Testis (tissue), 3 donors: ENCODE results near the gene SEMA5A. TPM values are rescaled to one million over a fixed set of nuclear protein-coding genes. Genes with fewer than 3 reads are reported as not detected.

Experiments used
- DNase-seq: peaks from one replicate; pipeline ENCODE4 v3.0.0-alpha.2; 2019
- H3K27ac ChIP-seq, 2 donors: fragments of 200-600 bp; sonication (generic); one replicate each; pipeline ENCODE4 v1.5.1; 2019
- H3K27me3 ChIP-seq: fragments of 200-600 bp; sonication (generic); one replicate; pipeline ENCODE4 v1.5.1; 2019
- H3K36me3 ChIP-seq: fragments of 200-600 bp; sonication (generic); one replicate; pipeline ENCODE4 v1.5.1; 2017; ENCODE audit warnings: low read depth; ENCODE audit errors: missing control alignments
- H3K4me1 ChIP-seq: fragments of 200-600 bp; sonication (generic); one replicate; pipeline ENCODE4 v1.5.1; 2019
- H3K4me3 ChIP-seq, 2 donors: fragments of 200-600 bp; sonication (generic); one replicate each; pipeline ENCODE4 v1.5.1; 2017 to 2019
- H3K9me3 ChIP-seq: fragments of 200-600 bp; sonication (generic); one replicate; pipeline ENCODE4 v1.5.1; 2017
- POLR2A ChIP-seq: fragments of 450-650 bp; IDR thresholded peaks from one replicate; pipeline ENCODE4 v1.6.1; 2017; ENCODE audit warnings: antibody characterized with exemption, mild to moderate bottlenecking, moderate library complexity
- WGBS, 2 donors: methylation state at CpG; one replicate each; pipeline ENCODE4 v1.1.5; 2018; 5-methylcytosine and 5-hydroxymethylcytosine counted together
- intact Hi-C: fragments of 100-400 bp; cut with DNase I; formaldehyde crosslinking; loops from one replicate; pipeline ENCODE4 v1.15.1; 2023; ENCODE audit warnings: low total_unique reads
- polyA plus RNA-seq: library from polyadenylated mRNA; stranded (reverse); fragments of 350-450 nt; fragmentation: Illumina TruSeq; extraction: RNeasy Lipid Tissue Mini Kit (QIAGEN cat#74804); gene quantifications from one replicate; pipeline ENCODE4 v1.2.3, GENCODE V29; 2014; ENCODE audit warnings: low read depth, low replicate concordance; ENCODE audit not compliant: insufficient read depth
- total RNA-seq, 2 donors: library from RNA; depleted of rRNA; stranded (reverse); fragments of >200 nt; gene quantifications; one replicate each; pipeline ENCODE4 v1.2.3, GENCODE V29; 2016
- TF ChIP-seq, protein P1 (sequence below), 3 experiments: fragments of 450-650 bp in 2 of 3; fragments of 200-600 bp in 1 of 3; sonication (generic) in 1 of 3; IDR thresholded peaks; one replicate each; pipeline ENCODE4 v1.5.1; 2016 to 2019; ENCODE audit warnings: antibody characterized with exemption in 3 of 3, mild to moderate bottlenecking in 2 of 3, moderate library complexity in 1 of 3

The SEMA5A gene
- total and polyA plus RNA-seq, 3 donors from 2014 or later = 3.4 to 12.8 (median 5.4) TPM

DNA sequence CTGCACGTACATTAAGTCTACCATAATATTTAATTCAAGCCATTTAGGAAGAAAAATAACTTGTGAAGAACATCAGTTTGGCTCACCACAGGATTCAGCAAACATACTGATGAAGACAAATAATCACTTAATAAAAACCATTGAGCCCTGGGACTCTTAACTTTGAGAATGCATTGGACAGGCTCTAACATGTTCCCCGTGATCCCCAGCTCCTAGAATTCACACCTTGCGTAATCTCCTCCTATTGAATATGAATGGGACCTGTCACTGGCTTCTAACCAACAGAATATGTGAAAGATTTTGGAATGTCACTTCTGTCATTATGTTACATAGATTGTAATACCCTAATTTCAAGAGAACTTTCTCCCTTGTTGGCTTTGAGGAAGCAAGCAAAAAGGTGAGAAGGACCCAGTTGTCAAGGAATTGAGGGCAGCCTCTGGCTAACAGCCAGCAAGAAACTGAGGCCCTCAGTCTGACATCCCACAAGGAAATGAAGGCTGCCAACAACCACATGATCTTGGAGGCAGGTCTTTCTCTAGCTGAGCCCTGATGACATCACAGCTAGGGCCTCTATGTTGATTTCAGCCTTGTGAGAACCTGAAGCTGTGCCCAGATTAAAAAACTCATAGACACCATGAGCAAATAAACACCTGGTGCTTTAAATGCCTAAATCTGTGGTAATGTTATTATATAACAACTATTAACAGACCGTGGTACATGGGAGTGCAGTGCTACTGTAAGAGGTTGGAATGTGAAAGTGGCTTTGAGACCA is 433.2 kb downstream of the SEMA5A start:
- no peak for DNase-seq
- WGBS, 2 donors = 87 to 92% methylated on average over 4 of the region's 4 CpGs
- intact Hi-C loops = no loop called here

DNA sequence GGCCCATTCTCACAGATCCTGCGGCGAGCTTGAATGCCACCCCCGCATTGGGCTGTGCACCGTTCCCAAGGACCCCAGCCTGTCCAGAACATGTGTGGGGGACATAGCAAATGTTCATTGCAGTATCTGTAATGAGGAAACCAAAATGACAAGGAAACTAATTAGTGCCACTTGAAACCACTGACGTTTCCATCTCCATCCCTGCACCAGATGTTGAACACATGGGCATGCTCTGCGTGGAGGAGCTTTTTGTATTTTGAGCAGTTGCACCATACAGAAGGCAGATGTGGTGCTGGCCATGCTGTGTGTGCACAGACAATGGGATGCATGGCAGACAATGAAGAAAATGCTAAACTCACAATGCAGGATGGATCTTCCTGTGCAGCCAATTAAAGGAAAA is 437.7 kb downstream of the SEMA5A start:
- Histone ChIP-seq H3K27me3 (no peaks in the 10 kb centered on the region), H3K4me1 (no peaks in the 10 kb centered on the region), H3K4me3 (no peak overlapping the region), H3K27ac (no peak overlapping the region), H3K9me3 (no peaks in the 10 kb centered on the region), H3K36me3 (no peaks in the 10 kb centered on the region)
- DNase-seq = no peak
- 79 to 82% methylated on average over 5 to 6 of the region's 6 CpGs for WGBS, 2 donors
- no peak for TF ChIP-seq POLR2A
- intact Hi-C loops = no loop called here

More for the DNA sequence above, 433.2 kb downstream of the SEMA5A start:
- Histone ChIP-seq H3K4me3 (no peak overlapping the region), H3K4me1 (no peaks in the 10 kb centered on the region), H3K27ac (no peak overlapping the region), H3K36me3 (no peaks in the 10 kb centered on the region), H3K9me3 (no peaks in the 10 kb centered on the region), H3K27me3 (no peaks in the 10 kb centered on the region)
- TF ChIP-seq, protein P1, sequence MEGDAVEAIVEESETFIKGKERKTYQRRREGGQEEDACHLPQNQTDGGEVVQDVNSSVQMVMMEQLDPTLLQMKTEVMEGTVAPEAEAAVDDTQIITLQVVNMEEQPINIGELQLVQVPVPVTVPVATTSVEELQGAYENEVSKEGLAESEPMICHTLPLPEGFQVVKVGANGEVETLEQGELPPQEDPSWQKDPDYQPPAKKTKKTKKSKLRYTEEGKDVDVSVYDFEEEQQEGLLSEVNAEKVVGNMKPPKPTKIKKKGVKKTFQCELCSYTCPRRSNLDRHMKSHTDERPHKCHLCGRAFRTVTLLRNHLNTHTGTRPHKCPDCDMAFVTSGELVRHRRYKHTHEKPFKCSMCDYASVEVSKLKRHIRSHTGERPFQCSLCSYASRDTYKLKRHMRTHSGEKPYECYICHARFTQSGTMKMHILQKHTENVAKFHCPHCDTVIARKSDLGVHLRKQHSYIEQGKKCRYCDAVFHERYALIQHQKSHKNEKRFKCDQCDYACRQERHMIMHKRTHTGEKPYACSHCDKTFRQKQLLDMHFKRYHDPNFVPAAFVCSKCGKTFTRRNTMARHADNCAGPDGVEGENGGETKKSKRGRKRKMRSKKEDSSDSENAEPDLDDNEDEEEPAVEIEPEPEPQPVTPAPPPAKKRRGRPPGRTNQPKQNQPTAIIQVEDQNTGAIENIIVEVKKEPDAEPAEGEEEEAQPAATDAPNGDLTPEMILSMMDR (IDR thresholded peaks at IDR 0.05) = no peak
- no peak for TF ChIP-seq POLR2A

DNA sequence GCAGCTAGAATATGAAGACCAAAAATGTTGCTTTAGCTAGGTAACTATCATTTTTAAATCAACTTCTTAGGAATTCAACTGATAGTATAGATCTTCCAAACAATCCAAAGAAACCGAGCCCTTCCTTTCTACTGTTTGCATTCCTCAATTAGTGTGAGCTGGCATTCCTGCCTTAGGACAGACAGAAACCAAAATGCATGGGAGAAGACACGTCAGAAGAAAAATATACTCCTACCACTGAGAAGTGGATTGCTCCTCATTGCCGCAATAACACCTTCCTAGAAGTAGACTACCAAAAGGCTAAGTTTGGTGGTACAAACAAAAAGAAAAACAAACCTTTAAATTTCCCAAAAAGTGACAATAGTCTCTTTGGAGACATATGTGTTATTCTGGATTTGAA is 440.0 kb downstream of the SEMA5A start:
- Histone ChIP-seq H3K27ac (no peak overlapping the region), H3K36me3 (no peaks in the 10 kb centered on the region), H3K4me1 (no peaks in the 10 kb centered on the region), H3K9me3 (no peaks in the 10 kb centered on the region), H3K27me3 (no peaks in the 10 kb centered on the region), H3K4me3 (no peak overlapping the region)
- no peak for DNase-seq
- intact Hi-C loops = no loop called here
- no peak for TF ChIP-seq POLR2A
- TF ChIP-seq, protein P1 (IDR thresholded peaks at IDR 0.05) = no peak
- 84 to 89% methylated on average over 3 of the region's 3 CpGs for WGBS, 2 donors

DNA sequence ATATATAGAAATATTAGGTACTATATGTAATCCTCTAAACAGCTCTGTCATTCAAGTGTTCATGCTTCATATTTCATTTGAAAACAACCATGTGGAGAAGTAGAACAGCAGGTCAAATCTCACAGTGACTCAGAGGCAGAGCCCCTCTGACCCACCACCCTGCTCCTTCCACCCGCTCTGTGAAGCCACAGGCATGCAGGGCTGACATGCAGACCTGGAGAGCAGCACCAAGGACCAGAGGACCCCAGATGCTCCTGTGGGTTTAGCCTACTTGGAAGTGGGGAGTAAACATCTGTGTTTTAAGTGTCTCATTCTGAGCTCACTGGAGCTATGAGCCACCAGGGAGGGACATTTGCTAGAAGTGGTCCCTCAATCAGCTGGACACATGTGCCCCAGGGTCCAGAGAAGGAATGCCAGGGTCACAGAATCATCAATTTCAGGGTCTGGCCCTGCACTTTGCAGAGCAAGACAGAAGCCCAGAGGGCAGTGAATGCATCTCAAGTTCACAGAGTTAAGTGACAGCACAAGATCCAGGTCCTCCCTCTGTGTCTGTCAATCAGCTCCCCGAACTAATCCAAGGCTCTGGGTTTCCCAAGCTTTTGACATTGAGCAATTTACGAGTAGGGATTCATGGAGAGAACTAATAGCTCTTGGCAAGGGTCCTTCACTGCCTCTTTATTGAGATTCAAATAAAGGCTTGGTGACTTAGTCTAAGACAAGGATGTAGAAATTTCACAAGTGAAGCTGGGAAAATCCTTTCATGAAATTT is 441.1 kb downstream of the SEMA5A start:
- WGBS, 2 donors = 78 to 86% methylated on average over 3 of the region's 3 CpGs
- no peaks in the 10 kb centered on the region for H3K4me1 ChIP-seq
- no peak for DNase-seq
- no peaks in the 10 kb centered on the region for H3K27me3 ChIP-seq
- intact Hi-C loops = no loop called here
- H3K27ac ChIP-seq = no peak overlapping the region
- H3K4me3 ChIP-seq = no peak overlapping the region
- TF ChIP-seq POLR2A = no peak
- TF ChIP-seq, protein P1 (IDR thresholded peaks at IDR 0.05) = no peak
- no peaks in the 10 kb centered on the region for H3K9me3 ChIP-seq
- no peaks in the 10 kb centered on the region for H3K36me3 ChIP-seq

DNA sequence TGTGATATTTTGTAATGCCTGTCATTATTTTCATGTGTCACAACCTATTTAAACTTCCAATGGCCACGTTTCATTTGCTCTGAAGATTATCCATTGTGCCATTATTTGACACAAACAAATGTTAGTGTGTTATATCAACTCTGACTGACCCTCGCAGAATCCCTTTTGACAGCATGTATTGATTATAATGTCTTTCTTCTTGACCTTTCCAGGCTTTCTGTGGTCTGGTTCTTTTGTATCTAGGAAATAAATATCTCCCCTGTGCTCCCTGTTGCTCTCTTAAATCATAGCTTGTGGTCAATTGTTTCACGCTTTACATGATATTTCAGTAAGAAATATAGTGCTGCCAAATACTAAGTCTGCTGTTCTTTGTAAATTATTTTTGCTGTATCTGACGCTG is 442.6 kb downstream of the SEMA5A start:
- H3K9me3 ChIP-seq = no peaks in the 10 kb centered on the region
- no peaks in the 10 kb centered on the region for H3K36me3 ChIP-seq
- 75 to 81% methylated on average over 4 of the region's 4 CpGs for WGBS, 2 donors
- no peaks in the 10 kb centered on the region for H3K27me3 ChIP-seq
- DNase-seq = no peak
- intact Hi-C loops = no loop called here
- no peak overlapping the region for H3K27ac ChIP-seq
- TF ChIP-seq, protein P1 (IDR thresholded peaks at IDR 0.05) = no peak
- TF ChIP-seq POLR2A = no peak
- H3K4me3 ChIP-seq = no peak overlapping the region
- H3K4me1 ChIP-seq = no peaks in the 10 kb centered on the region
